Measurements from ENCODE around the gene REPS2.

- no peak for TF ChIP-seq CTCF (IDR thresholded peaks at IDR 0.05)
- TF ChIP-seq EZH2phosphoT487 (IDR thresholded peaks at IDR 0.05): no peak
- no peak for TF ChIP-seq EZH2 (IDR thresholded peaks at IDR 0.05)
Measured at GRCh38 chrX:16963216-16963615, 16.8 kb downstream of the REPS2 start.
